ENCODE measurements around the gene SYT9.

SYT9 gene

GRCh38 chr11:7422544-7423331 is 171.0 kb downstream of the SYT9 start:
- in situ Hi-C loops (cut with MboI; ENCODE audit: low sequenced_read_pairs) = no loop called here

- in situ Hi-C loops (cut with MboI; ENCODE audit: low sequenced_read_pairs) = no loop called here
These were observed 172.2 kb downstream of the SYT9 start for GRCh38 chr11:7423946-7424345.

GRCh38 chr11:7427733-7428132 is 176.0 kb downstream of the SYT9 start:
- in situ Hi-C loops (cut with MboI; ENCODE audit: low sequenced_read_pairs) = no loop called here

DNA sequence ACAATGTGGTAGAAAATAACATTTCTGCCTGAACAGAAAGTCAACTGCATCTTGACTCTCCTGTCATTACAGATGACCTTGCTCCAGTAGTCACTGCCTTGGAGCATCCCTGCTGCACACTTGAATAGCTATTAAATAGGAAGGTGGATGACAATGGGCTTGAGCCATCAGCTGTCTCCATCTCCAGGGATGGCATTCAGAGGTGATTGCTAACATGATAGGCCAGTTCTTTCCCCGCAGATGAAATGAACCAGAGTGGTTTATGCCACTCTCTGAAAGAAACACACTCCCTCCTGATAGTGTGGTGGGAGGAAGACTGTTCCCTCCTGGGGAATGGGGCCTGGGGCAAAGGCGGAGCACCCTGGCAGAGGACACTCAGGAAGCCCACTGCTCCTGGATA is 176.5 kb downstream of the SYT9 start:
- in situ Hi-C loops (cut with MboI; ENCODE audit: low sequenced_read_pairs) = no loop called here

DNA sequence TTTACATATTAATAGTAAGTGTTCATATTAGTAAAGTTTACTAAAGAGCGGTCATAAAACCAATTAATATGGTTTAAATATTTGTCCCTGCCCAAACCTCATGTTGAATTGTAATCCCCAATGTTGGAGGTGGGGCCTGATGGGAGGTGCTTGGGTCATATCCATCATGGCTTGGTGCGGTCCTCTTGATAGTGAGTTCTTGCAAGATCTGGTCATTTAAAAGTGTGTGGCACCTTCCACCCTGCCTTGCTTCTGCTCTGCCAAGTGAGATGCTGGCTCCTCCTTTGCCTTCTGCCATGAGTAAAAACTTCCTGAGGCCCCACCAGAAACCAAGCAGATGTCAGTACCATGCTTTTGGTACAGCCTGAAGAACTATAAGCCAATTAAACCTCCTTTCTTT is 178.8 kb downstream of the SYT9 start:
- in situ Hi-C loops (cut with MboI; ENCODE audit: low sequenced_read_pairs) = no loop called here

DNA sequence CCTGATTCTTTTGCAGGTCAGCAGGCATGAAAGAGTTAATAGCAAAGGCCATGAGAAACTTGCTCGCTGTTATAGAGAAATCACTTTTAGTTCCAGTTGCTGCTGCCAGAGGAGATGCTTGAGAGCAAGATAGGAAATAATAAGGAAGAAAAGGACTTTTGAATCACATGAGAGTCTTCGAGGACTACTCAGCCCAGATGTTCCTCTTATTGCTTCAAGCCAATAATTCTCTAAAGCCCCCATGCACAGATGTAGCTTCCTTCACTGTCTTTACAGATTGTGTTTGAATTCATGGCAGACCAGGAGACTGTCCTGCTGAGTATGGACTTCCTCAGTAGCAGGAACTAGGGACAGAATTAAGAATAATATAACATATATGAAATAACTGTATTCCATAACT is 183.5 kb downstream of the SYT9 start:
- in situ Hi-C loops (cut with MboI; ENCODE audit: low sequenced_read_pairs) = no loop called here

DNA sequence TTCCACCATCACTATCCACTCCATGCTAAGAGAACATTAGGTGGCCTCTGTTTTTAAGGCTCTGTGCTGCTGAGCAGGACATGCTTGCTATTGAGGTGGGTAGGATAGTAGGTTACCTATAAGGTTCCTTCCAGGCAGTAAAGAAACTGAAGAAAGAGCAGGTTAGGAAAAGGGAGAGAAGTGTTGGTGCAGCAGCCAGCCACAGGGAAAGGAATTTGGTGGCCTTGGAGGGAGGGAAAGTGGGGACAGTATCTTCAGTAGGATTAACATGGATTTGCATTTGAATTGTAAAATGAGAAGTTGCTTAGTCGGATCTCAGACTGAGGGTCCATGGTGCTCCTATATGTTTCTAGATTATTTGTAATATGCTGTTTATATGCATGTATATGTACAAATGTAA is 184.4 kb downstream of the SYT9 start:
- in situ Hi-C loops (cut with MboI; ENCODE audit: low sequenced_read_pairs) = no loop called here

- in situ Hi-C loops (cut with MboI; ENCODE audit: low sequenced_read_pairs) = no loop called here
These were observed 185.0 kb downstream of the SYT9 start for GRCh38 chr11:7436657-7437056.

- in situ Hi-C loops (cut with MboI; ENCODE audit: low sequenced_read_pairs) = no loop called here
These were observed 186.0 kb downstream of the SYT9 start for GRCh38 chr11:7437696-7438095.

GRCh38 chr11:7439746-7440320 is 188.1 kb downstream of the SYT9 start:
- in situ Hi-C loops (cut with MboI; ENCODE audit: low sequenced_read_pairs) = no loop called here

DNA sequence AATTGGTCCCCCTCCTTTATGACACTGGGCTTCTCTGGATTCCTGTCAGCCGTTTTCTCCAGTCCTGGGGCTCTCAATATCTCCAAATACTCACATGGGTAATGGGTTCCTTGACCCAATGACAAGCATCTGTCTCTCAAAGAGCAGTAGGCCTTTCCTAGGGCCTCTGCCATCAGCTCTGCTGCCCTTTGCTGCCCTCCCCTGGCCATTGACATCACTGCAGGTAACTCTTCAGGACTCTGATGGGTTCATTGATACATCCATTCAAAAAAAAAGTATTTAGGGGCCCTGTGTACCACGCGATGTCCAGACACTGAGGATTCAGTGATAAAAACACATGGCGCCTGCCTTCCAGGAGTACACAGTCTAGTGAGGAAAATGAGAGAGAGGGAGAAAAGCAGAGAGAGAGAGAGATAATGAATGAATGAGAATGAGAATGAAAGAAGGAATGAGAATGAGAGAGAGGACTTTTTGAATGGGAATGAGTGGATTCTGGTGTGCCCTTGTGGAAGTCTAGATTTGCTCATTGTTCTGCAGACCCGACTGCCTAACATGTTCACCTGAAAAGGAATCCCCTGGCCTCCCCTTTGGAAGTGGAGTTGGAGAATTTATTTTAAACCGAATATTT is 191.0 kb downstream of the SYT9 start:
- in situ Hi-C loops (cut with MboI; ENCODE audit: low sequenced_read_pairs) = no loop called here

DNA sequence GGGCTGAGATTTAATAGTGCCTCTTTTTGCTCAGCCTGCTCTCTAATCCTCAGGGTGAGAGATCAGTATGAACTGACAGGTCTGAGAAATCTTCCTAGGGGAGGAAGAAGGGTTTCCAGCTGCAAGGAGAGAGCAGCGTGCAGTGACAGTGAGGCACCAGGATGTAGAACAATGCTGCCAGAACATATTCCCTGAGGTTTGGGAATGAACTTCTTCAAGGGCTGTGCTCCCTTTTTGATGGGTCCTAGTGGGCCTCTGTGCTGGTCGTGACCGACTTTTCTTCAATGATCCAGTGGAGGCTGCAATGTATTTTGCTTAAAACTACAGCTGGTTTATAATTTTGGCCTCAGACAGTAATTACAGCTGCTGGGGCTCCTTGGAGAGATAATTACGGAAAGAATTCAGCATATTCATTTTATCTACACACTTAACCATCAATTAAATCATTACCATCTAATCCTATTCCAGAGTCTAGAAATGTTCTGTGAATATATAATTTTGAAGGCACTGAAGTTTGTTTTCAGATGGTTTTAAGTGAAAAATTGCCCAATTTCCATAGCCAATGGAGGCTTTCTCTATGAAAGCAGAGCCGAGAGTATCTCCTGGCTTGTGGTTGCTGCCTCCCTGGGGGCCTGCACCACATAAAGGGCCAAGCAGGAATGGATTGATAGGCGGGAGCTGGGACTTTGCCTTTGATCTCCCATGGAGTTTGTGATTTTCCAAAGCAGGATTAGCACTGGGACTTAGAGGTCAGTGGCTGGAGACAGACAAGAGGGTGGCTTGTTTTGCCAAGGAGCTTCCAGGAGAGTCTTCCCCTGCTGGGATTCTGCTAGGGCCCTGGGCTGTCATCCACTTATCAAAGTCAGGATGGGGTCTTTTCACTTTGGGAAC is 192.6 kb downstream of the SYT9 start:
- in situ Hi-C loops (cut with MboI; ENCODE audit: low sequenced_read_pairs) = no loop called here

- in situ Hi-C loops (cut with MboI; ENCODE audit: low sequenced_read_pairs) = no loop called here
These were observed 193.9 kb downstream of the SYT9 start for GRCh38 chr11:7445564-7445963.

GRCh38 chr11:7448201-7448600 is 196.5 kb downstream of the SYT9 start:
- in situ Hi-C loops (cut with MboI; ENCODE audit: low sequenced_read_pairs) = no loop called here

GRCh38 chr11:7449211-7449840 is 197.6 kb downstream of the SYT9 start:
- in situ Hi-C loops (cut with MboI; ENCODE audit: low sequenced_read_pairs) = no loop called here

DNA sequence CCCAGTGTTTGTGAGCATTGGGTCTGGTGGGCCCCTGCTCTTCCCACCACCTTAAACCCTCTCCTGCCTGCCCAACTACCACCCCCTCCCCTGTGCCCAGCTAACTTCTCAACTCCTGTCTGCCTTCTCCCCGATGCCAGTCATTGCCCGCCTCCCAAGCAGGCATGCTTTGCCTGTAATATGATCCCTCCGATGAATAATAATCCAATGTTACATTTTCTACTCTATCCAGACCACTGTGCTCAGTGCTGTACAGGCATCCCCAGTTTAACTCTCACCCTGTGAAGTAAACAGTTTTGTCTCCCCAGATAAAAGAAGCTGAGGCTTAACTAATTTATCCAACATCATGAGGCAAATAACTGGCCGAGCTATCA is 198.1 kb downstream of the SYT9 start:
- in situ Hi-C loops (cut with MboI; ENCODE audit: low sequenced_read_pairs) = no loop called here

DNA sequence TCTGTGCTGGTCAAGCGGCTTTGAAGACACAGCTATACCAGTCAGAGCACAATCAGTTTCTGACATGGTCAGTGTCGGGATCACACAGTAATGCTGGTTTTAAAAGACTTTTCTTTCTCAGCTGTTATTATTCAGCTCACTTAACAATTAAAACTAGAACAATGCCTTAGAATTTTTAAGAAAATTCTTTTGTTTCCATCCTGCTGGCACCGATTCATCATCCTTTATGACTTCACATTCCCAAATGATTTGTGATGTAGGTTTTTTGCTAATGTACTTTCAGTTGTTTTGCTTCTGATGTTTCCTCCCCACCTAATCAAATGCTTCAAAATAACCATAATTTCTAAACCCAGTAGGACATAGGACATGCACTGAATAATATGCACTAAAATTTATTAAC is 199.1 kb downstream of the SYT9 start:
- in situ Hi-C loops (cut with MboI; ENCODE audit: low sequenced_read_pairs) = no loop called here

GRCh38 chr11:7451520-7451919 is 199.8 kb downstream of the SYT9 start:
- in situ Hi-C loops (cut with MboI; ENCODE audit: low sequenced_read_pairs) = no loop called here

DNA sequence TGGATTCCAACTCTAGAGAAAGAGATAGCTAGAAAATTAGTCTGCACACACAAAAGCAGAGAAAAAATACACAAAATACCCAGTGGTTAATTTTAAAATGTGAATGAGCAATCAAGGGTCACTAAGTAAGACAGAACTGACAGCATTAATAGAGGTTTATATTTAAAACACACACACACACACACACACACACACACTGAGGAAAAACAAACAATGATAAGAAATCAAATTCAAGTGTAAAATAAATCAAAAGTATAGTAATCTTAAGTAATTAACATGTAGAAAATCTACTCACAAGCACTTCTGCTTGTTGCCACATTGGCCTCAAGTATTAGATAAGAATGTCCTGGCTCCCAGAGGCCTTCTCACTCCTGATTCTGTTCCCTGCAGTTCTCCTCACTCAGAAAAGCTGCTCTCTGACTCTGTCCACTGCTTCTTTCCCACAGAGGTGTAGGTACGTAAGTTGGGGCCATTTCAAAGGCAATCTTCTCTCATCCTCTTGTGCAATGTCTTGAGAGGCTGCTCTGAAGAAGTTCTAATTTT is 200.3 kb downstream of the SYT9 start:
- in situ Hi-C loops (cut with MboI; ENCODE audit: low sequenced_read_pairs) = no loop called here

DNA sequence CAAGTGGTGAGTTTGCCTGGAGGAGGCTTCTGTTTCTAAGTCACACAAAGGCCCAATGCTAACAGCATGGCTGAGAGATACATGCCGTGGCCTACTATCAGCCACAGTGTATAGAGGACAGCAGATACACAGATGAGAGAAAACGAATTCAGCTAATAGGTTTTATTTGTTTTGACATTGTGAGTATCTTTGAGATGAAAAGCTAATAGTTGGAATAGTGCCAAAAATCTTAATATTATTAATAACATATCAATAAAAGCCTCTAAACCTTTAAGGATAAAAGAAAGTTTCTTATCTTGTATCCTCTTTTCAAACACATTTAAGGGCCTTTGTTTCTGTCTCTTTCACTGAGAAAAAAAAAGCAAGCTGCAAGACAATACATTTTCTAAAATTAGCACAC is 203.2 kb downstream of the SYT9 start:
- in situ Hi-C loops (cut with MboI; ENCODE audit: low sequenced_read_pairs) = no loop called here

GRCh38 chr11:7457211-7457610 is 205.5 kb downstream of the SYT9 start:
- in situ Hi-C loops (cut with MboI; ENCODE audit: low sequenced_read_pairs) = no loop called here
